Measurements from ENCODE around the gene CEMIP2. TPM values are rescaled to one million over a fixed set of nuclear protein-coding genes. Genes with fewer than 3 reads are reported as not detected.

Gene CEMIP2
- total RNA-seq, 6 donors from 2014 or later: 113 to 277 (median 161) TPM

- WGBS, 2 donors: 43 to 64% methylated on average over 4 of the region's 4 CpGs
- no peak for ATAC-seq (ENCODE audit: low FRiP score in 2 of 2)
- Histone ChIP-seq H3K4me1 (peaks cover 40 to 81% (median 63%) of the 10 kb centered on the region in 4 donors), H3K36me3 (no peaks in the 10 kb centered on the region), H3K9me3 (no peaks in the 10 kb centered on the region), H3K4me3 (peak overlapping the region in 2 of 4 donors; percentile 80 to 97), H3K27me3 (no peaks in the 10 kb centered on the region), H3K27ac (peak overlapping the region in 2 of 4 donors; percentile 35 to 98)
- TF ChIP-seq POLR2A (IDR thresholded peaks at IDR 0.05): no peak
- no peak for TF ChIP-seq POLR2AphosphoS5 (IDR thresholded peaks at IDR 0.05)
- TF ChIP-seq EP300 (IDR thresholded peaks at IDR 0.05): no peak
- TF ChIP-seq CTCF (IDR thresholded peaks at IDR 0.05): no peak
- no peak for DNase-seq
Observed at GRCh38 chr9:71764463-71764862, 3.9 kb downstream of the CEMIP2 start.

GRCh38 chr9:71763832-71764231, 4.5 kb downstream of the CEMIP2 start:
- Histone ChIP-seq H3K4me1 (peaks cover 45 to 81% (median 64%) of the 10 kb centered on the region in 4 donors), H3K36me3 (peaks cover 0 to 3% (median 0%) of the 10 kb centered on the region in 4 donors), H3K4me3 (peak overlapping the region in 2 of 4 donors; percentile 80 to 97), H3K27ac (peak overlapping the region in 1 of 4 donors; percentile 98), H3K9me3 (no peaks in the 10 kb centered on the region), H3K27me3 (no peaks in the 10 kb centered on the region)
- TF ChIP-seq POLR2A (IDR thresholded peaks at IDR 0.05): no peak
- TF ChIP-seq POLR2AphosphoS5 (IDR thresholded peaks at IDR 0.05): no peak
- TF ChIP-seq CTCF (IDR thresholded peaks at IDR 0.05): no peak
- TF ChIP-seq EP300 (IDR thresholded peaks at IDR 0.05): no peak
- DNase-seq: no peak
- no peak for ATAC-seq (ENCODE audit: low FRiP score in 2 of 2)

GRCh38 chr9:71762900-71763653, 5.2 kb downstream of the CEMIP2 start:
- TF ChIP-seq CTCF (IDR thresholded peaks at IDR 0.05) (no peak), POLR2AphosphoS5 (IDR thresholded peaks at IDR 0.05) (no peak), POLR2A (IDR thresholded peaks at IDR 0.05) (no peak), EP300 (IDR thresholded peaks at IDR 0.05) (no peak)
- Histone ChIP-seq H3K36me3 (peaks cover 0 to 3% (median 0%) of the 10 kb centered on the region in 4 donors), H3K27ac (peak overlapping the region in 2 of 4 donors; percentile 30 to 51), H3K27me3 (no peaks in the 10 kb centered on the region), H3K4me1 (peaks cover 52 to 89% (median 71%) of the 10 kb centered on the region in 4 donors), H3K4me3 (peak overlapping the region in 1 of 4 donors; percentile 97), H3K9me3 (no peaks in the 10 kb centered on the region)
- no peak for DNase-seq
- 55 to 73% methylated on average over 2 of the region's 2 CpGs for WGBS, 2 donors
- ATAC-seq (ENCODE audit: low FRiP score in 2 of 2): no peak

- DNase-seq (peak in 1 of 2 donors; percentile 66), ATAC-seq (ENCODE audit: low FRiP score in 2 of 2) (peak; percentile 53 to 90)
- Histone ChIP-seq H3K36me3 (peaks cover 0 to 3% (median 0%) of the 10 kb centered on the region in 4 donors), H3K9me3 (no peaks in the 10 kb centered on the region), H3K4me1 (peaks cover 60 to 92% (median 76%) of the 10 kb centered on the region in 4 donors), H3K27me3 (no peaks in the 10 kb centered on the region), H3K4me3 (peak overlapping the region in 1 of 4 donors; percentile 97), H3K27ac (peak overlapping the region in 3 of 4 donors; percentile 30 to 51 (median 47))
- 50 to 62% methylated on average over 5 of the region's 5 CpGs for WGBS, 2 donors
- no peak for TF ChIP-seq POLR2A (IDR thresholded peaks at IDR 0.05)
- TF ChIP-seq EP300 (IDR thresholded peaks at IDR 0.05): peak in 1 of 4 donors; percentile 86
- TF ChIP-seq POLR2AphosphoS5 (IDR thresholded peaks at IDR 0.05): peak in 1 of 2 donors; percentile 13
- peak in 2 of 6 experiments; percentile 21 to 38 for TF ChIP-seq CTCF (IDR thresholded peaks at IDR 0.05)
Observed at GRCh38 chr9:71761938-71762353, 6.4 kb downstream of the CEMIP2 start.
